ENCODE measurements around the gene UBR4. TPM values are rescaled to one million over a fixed set of nuclear protein-coding genes. Genes with fewer than 3 reads are reported as not detected.

UBR4 gene
- total and polyA plus RNA-seq, 2 experiments from 2014 or later = 111 to 230 TPM

GRCh38 chr1:19087737-19088594 lies 122.1 kb downstream of the UBR4 start:
- peaks cover 95% of the 10 kb centered on the region for H3K36me3 Mint-ChIP-seq (ENCODE audit: low read depth)

More at GRCh38 chr1:19087737-19088594, 122.1 kb downstream of the UBR4 start:
- H4K20me1 ChIP-seq (replicated peaks; ENCODE audit: insufficient read depth) = peaks cover 19% of the 10 kb centered on the region
- no peak for TF ChIP-seq ZNF331 (CRISPR knock-in tag; IDR thresholded peaks at IDR 0.05; ENCODE audit: low read depth)
- no peak for TF ChIP-seq ETS1 (IDR thresholded peaks at IDR 0.05)
- no peak for TF ChIP-seq NANOG (IDR thresholded peaks at IDR 0.05; ENCODE audit: borderline replicate concordance)
- TF ChIP-seq POLR2AphosphoS5 (IDR thresholded peaks at IDR 0.05; ENCODE audit: low read depth) = no peak
- TF ChIP-seq JUNB (IDR thresholded peaks at IDR 0.05; ENCODE audit: unreplicated experiment) = no peak
- TF ChIP-seq CTCF (conservative IDR thresholded peaks at IDR 0.05; ENCODE audit: low read depth in 2 of 2) = no peak
- no peak for TF ChIP-seq ZNF114 (CRISPR knock-in tag; IDR thresholded peaks at IDR 0.05)
- TF ChIP-seq STAT1 (IDR thresholded peaks at IDR 0.05; ENCODE audit: unreplicated experiment) = no peak
- no peak for TF ChIP-seq REST (IDR thresholded peaks at IDR 0.05; ENCODE audit: unreplicated experiment)
- TF ChIP-seq EZH2phosphoT487 (IDR thresholded peaks at IDR 0.05; ENCODE audit: unreplicated experiment) = no peak
- no peak for TF ChIP-seq ZNF462 (CRISPR knock-in tag; IDR thresholded peaks at IDR 0.05)
- TF ChIP-seq EZH2 (IDR thresholded peaks at IDR 0.05; ENCODE audit: low read depth, unreplicated experiment) = no peak
- TF ChIP-seq CREB1 (CRISPR knock-in tag; IDR thresholded peaks at IDR 0.05; ENCODE audit: low read depth) = no peak
- no peaks in the 10 kb centered on the region for H3K27me3 ChIP-seq (ENCODE audit: insufficient read depth)
- H3K27ac Mint-ChIP-seq = no peak overlapping the region
- H3K36me3 ChIP-seq (ENCODE audit: insufficient read depth) = peaks cover 71% of the 10 kb centered on the region
- H3K9me2 ChIP-seq (ENCODE audit: insufficient read depth) = no peaks in the 10 kb centered on the region
- peaks cover 10% of the 10 kb centered on the region for H3K27me3 Mint-ChIP-seq (ENCODE audit: insufficient read depth, low read depth, poor library complexity)
- ATAC-seq (no peak), DNase-seq (ENCODE audit: low spot score) (no peak)
- no peaks in the 10 kb centered on the region for H3F3A ChIP-seq (replicated peaks; ENCODE audit: low read depth)
- no peak overlapping the region for H3K4me2 ChIP-seq
- H3K4me1 Mint-ChIP-seq = no peaks in the 10 kb centered on the region
- H3K79me2 ChIP-seq (replicated peaks; ENCODE audit: insufficient read depth) = peaks cover 5% of the 10 kb centered on the region; the same call in 1 of the 2 replicates
- H2AFZ ChIP-seq = no peak overlapping the region
- no peak overlapping the region for H3K27ac ChIP-seq (ENCODE audit: low read depth)
- no peak overlapping the region for H3K4me3 ChIP-seq
- H3K4me3 Mint-ChIP-seq = no peak overlapping the region
- H3K4me1 ChIP-seq (ENCODE audit: insufficient read depth) = no peaks in the 10 kb centered on the region
- no peaks in the 10 kb centered on the region for H3K9me3 Mint-ChIP-seq

Data from GM23338 (cell line).